Measurements from ENCODE around the gene ASPSCR1. TPM values are rescaled to one million over a fixed set of nuclear protein-coding genes. Genes with fewer than 3 reads are reported as not detected.

The ASPSCR1 gene
- total and polyA plus RNA-seq, 2 of the 13 experiments (the other 11 are each of a cell fraction or from before 2014, with no cell fraction given): 274 to 314 TPM

DNA sequence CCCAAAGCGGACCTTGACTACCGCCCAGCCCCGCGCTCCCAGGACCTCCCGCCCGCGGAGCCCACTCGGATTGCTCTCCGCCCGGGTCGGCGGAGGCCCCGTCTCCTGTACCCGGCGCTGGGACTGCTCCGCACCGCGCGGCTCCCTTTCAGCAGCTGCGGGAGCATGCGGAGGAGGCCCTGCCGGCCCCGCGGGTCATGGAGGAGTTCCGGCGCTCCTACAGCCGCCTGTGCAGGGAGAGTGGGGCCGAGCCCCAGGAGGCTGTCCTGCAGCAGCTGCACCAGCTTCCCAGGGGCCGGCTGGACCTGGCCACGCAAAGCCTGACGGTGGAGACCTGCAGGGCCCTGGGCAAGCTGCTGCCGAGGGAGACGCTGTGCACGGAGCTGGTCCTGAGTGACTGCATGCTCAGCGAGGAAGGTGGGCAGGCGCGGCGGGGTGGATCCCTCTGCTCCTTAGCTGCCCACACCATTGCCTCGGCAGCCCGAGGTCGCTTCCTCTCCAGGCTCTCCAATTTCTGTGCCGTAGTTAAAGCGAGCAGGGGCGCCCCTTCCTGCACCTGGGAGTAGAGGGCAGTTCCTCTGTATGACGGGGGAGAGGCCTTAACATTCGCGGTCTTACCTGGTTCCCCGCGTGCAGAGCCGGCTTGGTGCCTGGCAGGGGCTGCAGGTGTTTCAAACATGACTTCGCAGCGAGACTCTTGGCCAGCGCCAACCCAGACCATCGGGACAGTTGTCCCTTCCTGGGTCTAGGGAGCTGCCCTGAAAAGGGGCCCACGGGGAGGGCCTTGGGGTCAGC is 46.2 kb downstream of the ASPSCR1 start (continued):
- no peak for TF ChIP-seq PBX3 (CRISPR knock-in tag; IDR thresholded peaks at IDR 0.05; ENCODE audit: borderline replicate concordance)
- TF ChIP-seq ZFYVE20 (CRISPR knock-in tag; IDR thresholded peaks at IDR 0.05; ENCODE audit: borderline replicate concordance, low read depth): no peak
- no peak for TF ChIP-seq TSC22D2 (CRISPR knock-in tag; IDR thresholded peaks at IDR 0.05; ENCODE audit: borderline replicate concordance)
- TF ChIP-seq FOXA1 (IDR thresholded peaks at IDR 0.05): no peak
- TF ChIP-seq FOXA1 (CRISPR knock-in tag; IDR thresholded peaks at IDR 0.05): no peak
- 0 out of 2 replicates have a peak, but pooled peaks have one; percentile 22 for TF ChIP-seq ZNF543 (CRISPR knock-in tag; IDR thresholded peaks at IDR 0.05)
- peak; percentile 76 for TF ChIP-seq ZNF407 (CRISPR knock-in tag; IDR thresholded peaks at IDR 0.05; ENCODE audit: not compliant biosample characterization)
- TF ChIP-seq ONECUT2 (CRISPR knock-in tag; IDR thresholded peaks at IDR 0.05): no peak
- TF ChIP-seq, protein P1, sequence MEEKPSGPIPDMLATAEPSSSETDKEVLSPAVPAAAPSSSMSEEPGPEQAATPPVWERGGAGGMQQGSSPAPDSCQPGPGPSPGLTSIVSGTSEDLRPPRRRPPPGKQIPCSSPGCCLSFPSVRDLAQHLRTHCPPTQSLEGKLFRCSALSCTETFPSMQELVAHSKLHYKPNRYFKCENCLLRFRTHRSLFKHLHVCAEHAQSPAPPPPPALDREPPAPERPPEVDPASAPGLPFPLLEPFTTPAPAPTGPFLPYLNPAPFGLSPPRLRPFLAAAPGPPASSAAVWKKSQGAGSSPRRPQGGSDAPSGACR (CRISPR knock-in tag; IDR thresholded peaks at IDR 0.05): 0 out of 2 replicates have a peak, but pooled peaks have one; percentile 43
- no peak for TF ChIP-seq HCFC1 (IDR thresholded peaks at IDR 0.05; ENCODE audit: low read depth, low read length)
- TF ChIP-seq FOXK2 (IDR thresholded peaks at IDR 0.05): no peak
- TF ChIP-seq ZMYM3 (CRISPR knock-in tag; IDR thresholded peaks at IDR 0.05): no peak
- TF ChIP-seq STAG1 (CRISPR knock-in tag; IDR thresholded peaks at IDR 0.05): no peak
- no peak for TF ChIP-seq ARNT (IDR thresholded peaks at IDR 0.05)
- peak; percentile 68 for TF ChIP-seq ZNF891 (CRISPR knock-in tag; IDR thresholded peaks at IDR 0.05)
- no peak for TF ChIP-seq ZNF678 (CRISPR knock-in tag; IDR thresholded peaks at IDR 0.05)
- TF ChIP-seq HNRNPLL (IDR thresholded peaks at IDR 0.05; ENCODE audit: low read depth, low read length, poor library complexity, severe bottlenecking): no peak
- TF ChIP-seq ZFX (CRISPR knock-in tag; IDR thresholded peaks at IDR 0.05; ENCODE audit: low read depth): peak; percentile 51; the same call in 1 of the 2 replicates
